NCI-H82 treated with DMSO at 0.1 percent for 48 hours (cell line): ENCODE data around the gene ISLR.
A peak's percentile ranks its signal among the peaks of the same experiment; 100 is the strongest.

ENCODE experiments used
- DNase-seq: peaks from one replicate; lab custom pipeline; 2025; ENCODE audit not compliant: unreplicated experiment; lab: John Stamatoyannopoulos, UW

The ISLR gene

DNA sequence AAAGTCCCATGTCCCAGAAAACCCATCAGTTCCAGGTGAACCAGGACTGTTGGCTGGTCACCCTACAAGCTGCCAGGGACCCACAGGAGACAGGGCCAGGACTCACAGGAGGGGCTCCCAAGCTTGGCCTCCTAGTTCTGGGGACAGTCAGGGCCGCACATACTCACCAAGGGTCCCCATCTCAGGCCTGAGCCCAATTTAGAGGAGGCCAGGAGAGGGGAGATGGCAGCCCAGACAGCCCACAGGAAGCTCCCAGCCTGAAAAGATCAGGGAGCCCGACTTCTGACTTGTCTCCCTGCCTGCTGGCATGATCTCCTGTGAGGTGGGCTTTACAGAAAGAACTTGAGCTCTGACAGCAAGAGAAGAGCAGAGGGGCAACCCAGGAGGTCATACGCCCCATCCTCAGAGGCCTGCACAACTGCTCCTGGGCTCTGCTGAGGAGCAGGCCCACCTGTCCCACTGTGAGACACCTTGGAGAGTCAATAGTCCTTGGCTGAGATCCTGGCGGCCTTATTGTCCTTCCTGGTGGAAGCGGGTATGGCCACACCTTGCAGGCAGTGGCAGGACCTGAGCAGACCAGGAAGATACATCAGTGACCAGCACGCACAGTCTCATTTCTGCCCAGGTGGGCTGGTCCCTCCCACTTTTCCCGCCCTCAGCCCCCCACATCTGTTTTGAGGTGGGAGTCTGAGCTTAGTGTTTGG is 2.5 kb upstream of the ISLR start:
- no peak for DNase-seq

DNA sequence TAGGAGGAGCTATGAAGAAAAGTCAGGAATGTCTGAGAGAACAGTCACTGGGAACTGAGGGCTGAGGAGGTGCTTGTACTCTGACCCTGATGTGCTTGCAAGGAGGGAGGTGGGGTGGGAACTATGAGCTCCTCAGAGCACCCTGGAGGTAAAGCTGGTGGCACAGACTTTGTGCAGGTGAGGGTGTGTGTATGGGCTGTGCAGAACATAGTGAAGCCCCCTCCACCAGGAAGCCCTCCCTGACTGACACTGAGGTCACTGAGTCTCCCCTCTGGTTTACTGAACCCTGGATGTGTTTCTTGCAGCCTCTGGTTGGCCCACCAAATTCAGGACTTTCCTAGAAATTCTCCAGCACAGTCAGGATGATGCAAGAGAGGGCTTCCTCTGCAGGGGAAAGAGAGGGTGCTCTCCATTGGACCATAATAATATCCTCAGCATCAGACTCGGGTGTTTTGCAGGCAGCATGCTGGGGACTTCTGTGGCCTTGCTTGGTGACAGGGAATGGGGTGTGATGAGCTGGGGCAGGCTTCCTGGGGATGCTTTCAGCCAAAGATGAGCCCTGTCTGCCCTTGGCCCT is 1.5 kb upstream of the ISLR start:
- no peak for DNase-seq

- DNase-seq, result no peak
Observed at GRCh38 chr15:74172701-74173379, 670 bp upstream of the ISLR start.

- DNase-seq, result no peak
Observed at GRCh38 chr15:74174219-74174957, 878 bp downstream of the ISLR start.

DNA sequence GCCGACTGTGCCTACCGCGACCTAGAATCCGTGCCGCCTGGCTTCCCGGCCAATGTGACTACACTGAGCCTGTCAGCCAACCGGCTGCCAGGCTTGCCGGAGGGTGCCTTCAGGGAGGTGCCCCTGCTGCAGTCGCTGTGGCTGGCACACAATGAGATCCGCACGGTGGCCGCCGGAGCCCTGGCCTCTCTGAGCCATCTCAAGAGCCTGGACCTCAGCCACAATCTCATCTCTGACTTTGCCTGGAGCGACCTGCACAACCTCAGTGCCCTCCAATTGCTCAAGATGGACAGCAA is 1.4 kb downstream of the ISLR start:
- DNase-seq, result no peak

DNA sequence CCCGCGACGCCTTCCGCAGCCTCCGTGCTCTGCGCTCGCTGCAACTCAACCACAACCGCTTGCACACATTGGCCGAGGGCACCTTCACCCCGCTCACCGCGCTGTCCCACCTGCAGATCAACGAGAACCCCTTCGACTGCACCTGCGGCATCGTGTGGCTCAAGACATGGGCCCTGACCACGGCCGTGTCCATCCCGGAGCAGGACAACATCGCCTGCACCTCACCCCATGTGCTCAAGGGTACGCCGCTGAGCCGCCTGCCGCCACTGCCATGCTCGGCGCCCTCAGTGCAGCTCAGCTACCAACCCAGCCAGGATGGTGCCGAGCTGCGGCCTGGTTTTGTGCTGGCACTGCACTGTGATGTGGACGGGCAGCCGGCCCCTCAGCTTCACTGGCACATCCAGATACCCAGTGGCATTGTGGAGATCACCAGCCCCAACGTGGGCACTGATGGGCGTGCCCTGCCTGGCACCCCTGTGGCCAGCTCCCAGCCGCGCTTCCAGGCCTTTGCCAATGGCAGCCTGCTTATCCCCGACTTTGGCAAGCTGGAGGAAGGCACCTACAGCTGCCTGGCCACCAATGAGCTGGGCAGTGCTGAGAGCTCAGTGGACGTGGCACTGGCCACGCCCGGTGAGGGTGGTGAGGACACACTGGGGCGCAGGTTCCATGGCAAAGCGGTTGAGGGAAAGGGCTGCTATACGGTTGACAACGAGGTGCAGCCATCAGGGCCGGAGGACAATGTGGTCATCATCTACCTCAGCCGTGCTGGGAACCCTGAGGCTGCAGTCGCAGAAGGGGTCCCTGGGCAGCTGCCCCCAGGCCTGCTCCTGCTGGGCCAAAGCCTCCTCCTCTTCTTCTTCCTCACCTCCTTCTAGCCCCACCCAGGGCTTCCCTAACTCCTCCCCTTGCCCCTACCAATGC is 2.0 kb downstream of the ISLR start:
- no peak for DNase-seq

DNA sequence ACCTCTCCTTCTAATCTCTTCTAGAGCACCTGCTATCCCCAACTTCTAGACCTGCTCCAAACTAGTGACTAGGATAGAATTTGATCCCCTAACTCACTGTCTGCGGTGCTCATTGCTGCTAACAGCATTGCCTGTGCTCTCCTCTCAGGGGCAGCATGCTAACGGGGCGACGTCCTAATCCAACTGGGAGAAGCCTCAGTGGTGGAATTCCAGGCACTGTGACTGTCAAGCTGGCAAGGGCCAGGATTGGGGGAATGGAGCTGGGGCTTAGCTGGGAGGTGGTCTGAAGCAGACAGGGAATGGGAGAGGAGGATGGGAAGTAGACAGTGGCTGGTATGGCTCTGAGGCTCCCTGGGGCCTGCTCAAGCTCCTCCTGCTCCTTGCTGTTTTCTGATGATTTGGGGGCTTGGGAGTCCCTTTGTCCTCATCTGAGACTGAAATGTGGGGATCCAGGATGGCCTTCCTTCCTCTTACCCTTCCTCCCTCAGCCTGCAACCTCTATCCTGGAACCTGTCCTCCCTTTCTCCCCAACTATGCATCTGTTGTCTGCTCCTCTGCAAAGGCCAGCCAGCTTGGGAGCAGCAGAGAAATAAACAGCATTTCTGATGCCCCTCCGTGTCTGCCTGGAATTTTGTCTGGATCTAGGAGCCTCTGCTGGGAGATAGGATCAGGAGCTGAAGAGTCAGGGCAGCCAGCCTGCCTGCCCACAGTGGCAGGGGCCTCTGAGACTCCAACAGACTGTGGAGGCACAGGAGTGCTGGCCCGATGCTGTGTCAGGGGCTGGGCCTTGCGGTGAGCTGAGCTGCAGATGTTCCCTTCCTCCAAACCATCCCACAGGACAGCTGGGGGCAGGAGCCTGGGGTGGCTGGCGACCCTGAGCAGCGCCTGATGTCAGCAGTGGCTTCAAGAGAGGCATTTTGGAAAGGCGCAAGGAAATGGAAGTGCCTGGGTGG is 3.0 kb downstream of the ISLR start:
- DNase-seq, result no peak

DNA sequence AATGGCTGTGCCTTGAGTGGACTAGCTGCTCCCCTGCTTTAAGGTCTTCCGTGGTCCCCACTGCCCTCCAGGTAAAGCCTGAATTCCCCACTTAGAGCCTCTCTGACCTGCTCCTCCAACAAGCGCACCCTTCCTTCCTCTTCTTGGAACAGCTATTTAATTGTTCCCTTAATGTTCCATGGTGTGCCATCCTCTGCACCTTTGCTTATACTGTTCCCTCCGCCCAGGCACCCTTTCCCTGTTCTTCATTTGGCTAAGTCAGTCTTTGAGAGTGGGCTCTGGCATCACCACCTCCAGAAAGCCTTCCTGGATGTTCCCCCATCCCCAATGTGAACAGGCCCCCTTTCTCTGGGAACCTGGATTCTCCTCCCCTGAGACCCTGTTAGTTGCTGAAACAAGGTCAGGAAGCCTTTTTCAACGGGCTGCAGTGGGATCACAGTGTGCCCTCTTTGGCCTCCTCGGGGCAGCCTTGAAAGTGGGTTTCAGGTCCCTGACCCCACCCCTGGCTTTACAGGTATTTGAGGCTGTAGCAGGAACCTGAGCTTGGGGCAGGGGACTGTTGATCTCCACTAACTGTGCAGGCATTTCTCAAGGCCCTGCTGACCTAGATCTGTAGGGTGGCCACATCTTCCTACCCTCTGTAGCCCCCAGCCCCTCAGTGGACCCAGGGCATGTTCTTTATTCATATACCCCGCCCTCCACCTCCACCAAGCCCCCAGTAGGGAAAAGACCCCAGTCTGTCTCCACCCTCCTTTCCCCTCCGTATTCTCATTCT is 5.0 kb downstream of the ISLR start:
- DNase-seq, result no peak

DNA sequence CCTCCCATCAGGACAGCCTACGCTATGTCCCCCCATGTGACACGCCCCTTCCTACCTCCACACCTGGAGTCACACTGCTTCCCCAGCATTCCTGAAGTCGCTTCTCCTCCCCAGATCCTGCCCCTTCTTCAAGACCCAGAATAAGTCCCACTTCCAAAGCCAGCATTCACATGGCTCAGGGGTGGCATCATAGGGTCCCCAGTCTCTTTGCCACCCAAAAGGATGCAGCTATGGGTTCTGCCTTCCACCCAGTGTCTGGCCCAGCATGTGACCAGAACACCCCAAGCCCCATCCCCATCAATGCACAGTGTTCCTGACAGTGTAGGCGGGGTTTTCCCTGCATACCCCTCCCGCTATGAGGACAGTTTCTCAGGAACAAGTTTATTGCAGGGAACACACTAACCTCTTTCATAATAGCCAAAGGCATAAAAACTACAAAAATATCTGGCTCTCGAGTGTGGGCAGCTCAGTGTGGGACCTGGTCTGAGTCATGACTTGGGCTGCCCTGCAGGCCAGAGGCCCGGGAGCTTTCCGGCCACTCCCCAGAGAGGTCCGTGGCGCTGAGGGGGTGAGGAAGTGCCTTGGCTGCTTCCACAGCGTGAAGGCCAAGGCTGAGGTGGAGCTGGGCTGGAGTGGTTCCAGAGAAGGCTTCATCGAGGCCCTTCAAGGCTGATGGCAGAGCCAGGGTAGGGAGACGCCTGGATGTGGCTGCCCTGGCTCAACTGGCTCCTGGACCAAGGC is 5.8 kb downstream of the ISLR start:
- DNase-seq, result no peak

- no peak for DNase-seq
Observed at GRCh38 chr15:74179983-74180880, 6.7 kb downstream of the ISLR start.

GRCh38 chr15:74180881-74181602 is 7.5 kb downstream of the ISLR start:
- DNase-seq, result no peak

DNA sequence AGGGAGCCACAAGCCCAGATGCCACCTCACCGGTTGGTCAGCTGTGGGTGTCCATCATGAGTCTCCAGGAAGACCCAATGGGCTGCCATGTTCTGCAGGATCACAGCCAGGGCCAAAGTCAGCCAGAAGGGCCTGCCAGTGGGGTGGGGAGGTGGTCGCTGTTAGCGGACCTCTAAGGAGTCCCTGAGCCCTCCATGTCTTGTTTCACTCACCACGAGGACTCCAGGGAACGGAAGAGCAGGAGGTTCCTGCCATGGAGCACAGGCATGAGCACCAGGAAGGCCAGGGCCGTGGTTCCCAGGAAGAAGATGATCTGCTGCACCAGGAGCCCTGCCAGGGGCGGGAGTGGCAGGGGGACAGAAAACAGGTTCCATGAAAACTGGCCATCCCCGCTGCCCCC is 8.6 kb downstream of the ISLR start:
- no peak for DNase-seq

- no peak for DNase-seq
Observed at GRCh38 chr15:74184582-74185091, 11.1 kb downstream of the ISLR start.

GRCh38 chr15:74185710-74186348 is 12.3 kb downstream of the ISLR start:
- no peak for DNase-seq

DNA sequence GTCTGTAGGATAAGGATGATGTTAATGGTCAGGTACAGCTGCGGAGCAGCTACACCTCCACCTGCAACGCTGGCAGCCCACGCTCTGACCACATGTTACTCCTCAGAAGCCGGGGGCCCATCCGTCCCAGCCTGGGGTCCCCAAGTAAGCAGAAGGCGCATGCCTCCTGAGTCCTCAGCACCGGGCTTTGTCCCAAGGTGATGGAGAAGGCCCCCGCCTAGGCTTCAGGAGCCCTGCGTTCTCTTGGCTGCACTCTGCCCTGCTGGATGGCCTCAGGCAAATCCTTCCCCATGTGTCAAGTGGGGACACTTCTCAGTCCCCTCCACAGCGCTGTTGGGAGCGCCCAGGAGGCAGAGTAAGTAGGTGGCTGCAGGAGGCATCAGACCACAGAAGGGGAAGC is 14.7 kb downstream of the ISLR start:
- no peak for DNase-seq

DNA sequence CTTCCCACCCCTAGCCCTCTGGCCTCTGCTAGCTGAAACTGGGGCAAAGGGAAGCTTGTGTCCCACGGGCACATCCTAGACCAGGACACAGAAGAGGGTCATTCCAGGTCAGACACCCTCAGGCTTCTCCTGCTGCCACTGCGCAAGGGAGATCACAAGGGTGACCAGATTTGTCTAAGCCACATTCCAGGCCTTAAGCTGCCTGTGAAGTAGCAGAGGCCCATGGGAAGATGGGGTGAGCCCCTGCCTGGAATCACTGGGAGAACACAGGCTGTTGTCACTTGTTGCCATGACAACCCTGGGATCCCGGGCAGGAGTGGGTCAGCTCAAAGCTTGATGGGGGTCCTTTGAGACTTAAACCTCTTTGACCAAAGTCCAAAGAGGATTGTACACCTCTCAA is 18.3 kb downstream of the ISLR start:
- peak; percentile 14 for DNase-seq
